ENCODE measurements around the gene USP6NL. TPM values are rescaled to one million over a fixed set of nuclear protein-coding genes. Genes with fewer than 3 reads are reported as not detected.

USP6NL gene
- total RNA-seq, 4 donors from 2014 or later = 3.8 to 21.9 (median 17.0) TPM

GRCh38 chr10:11414314-11415038, 197.0 kb downstream of the USP6NL start:
- Histone ChIP-seq H3K36me3 (no peaks in the 10 kb centered on the region), H3K4me3 (no peak overlapping the region), H3K27me3 (no peaks in the 10 kb centered on the region), H3K27ac (no peak overlapping the region), H3K4me1 (no peaks in the 10 kb centered on the region), H3K9me3 (no peaks in the 10 kb centered on the region)
- no peak for DNase-seq
- intact Hi-C loops (cut with DNase I; ENCODE audit: low total_unique reads) = no loop called here
- TF ChIP-seq CTCF (IDR thresholded peaks at IDR 0.05) (no peak), POLR2A (IDR thresholded peaks at IDR 0.05) (no peak)

- Histone ChIP-seq H3K4me3 (no peak overlapping the region), H3K27me3 (no peaks in the 10 kb centered on the region), H3K36me3 (no peaks in the 10 kb centered on the region), H3K9me3 (no peaks in the 10 kb centered on the region), H3K27ac (no peak overlapping the region), H3K4me1 (no peaks in the 10 kb centered on the region)
- no peak for DNase-seq
- intact Hi-C loops (cut with DNase I; ENCODE audit: low total_unique reads) = no loop called here
- TF ChIP-seq POLR2A (IDR thresholded peaks at IDR 0.05) = no peak
- no peak for TF ChIP-seq CTCF (IDR thresholded peaks at IDR 0.05)
Measured at GRCh38 chr10:11411926-11412545, 199.4 kb downstream of the USP6NL start.

- H3K27me3 ChIP-seq = no peaks in the 10 kb centered on the region
- no peak overlapping the region for H3K27ac ChIP-seq
- no peak for DNase-seq
- H3K36me3 ChIP-seq = no peaks in the 10 kb centered on the region
- TF ChIP-seq CTCF (IDR thresholded peaks at IDR 0.05) = no peak
- TF ChIP-seq POLR2A (IDR thresholded peaks at IDR 0.05) = no peak
- no peaks in the 10 kb centered on the region for H3K4me1 ChIP-seq
- H3K4me3 ChIP-seq = no peak overlapping the region
- H3K9me3 ChIP-seq = no peaks in the 10 kb centered on the region
- intact Hi-C loops (cut with DNase I; ENCODE audit: low total_unique reads) = no loop called here
Measured at GRCh38 chr10:11409357-11409756, 202.1 kb downstream of the USP6NL start.

GRCh38 chr10:11407939-11408338, 203.5 kb downstream of the USP6NL start:
- no peak overlapping the region for H3K27ac ChIP-seq
- H3K4me1 ChIP-seq = no peaks in the 10 kb centered on the region
- H3K4me3 ChIP-seq = no peak overlapping the region
- H3K9me3 ChIP-seq = no peaks in the 10 kb centered on the region
- no peaks in the 10 kb centered on the region for H3K27me3 ChIP-seq
- no peaks in the 10 kb centered on the region for H3K36me3 ChIP-seq
- intact Hi-C loops (cut with DNase I; ENCODE audit: low total_unique reads) = no loop called here
- DNase-seq = no peak
- TF ChIP-seq CTCF (IDR thresholded peaks at IDR 0.05) (no peak), POLR2A (IDR thresholded peaks at IDR 0.05) (no peak)

- no peaks in the 10 kb centered on the region for H3K36me3 ChIP-seq
- H3K27ac ChIP-seq = no peak overlapping the region
- no peaks in the 10 kb centered on the region for H3K27me3 ChIP-seq
- no peak for DNase-seq
- no peaks in the 10 kb centered on the region for H3K9me3 ChIP-seq
- intact Hi-C loops (cut with DNase I; ENCODE audit: low total_unique reads) = no loop called here
- H3K4me1 ChIP-seq = no peaks in the 10 kb centered on the region
- TF ChIP-seq CTCF (IDR thresholded peaks at IDR 0.05) = no peak
- no peak for TF ChIP-seq POLR2A (IDR thresholded peaks at IDR 0.05)
- H3K4me3 ChIP-seq = no peak overlapping the region
Measured at GRCh38 chr10:11406746-11407145, 204.7 kb downstream of the USP6NL start.

All from uterus (tissue), 4 donors.